NOMO-1 treated with DMSO at 0.1 percent for 48 hours (cell line): ENCODE measurements around the gene PDZD4.

Source experiments
- DNase-seq: peaks from one replicate; lab custom pipeline; 2025; ENCODE audit not compliant: unreplicated experiment; lab: John Stamatoyannopoulos, UW

The PDZD4 gene

GRCh38 chrX:153773741-153774575 lies 56.4 kb downstream of the PDZD4 start:
- no peak for DNase-seq

DNA sequence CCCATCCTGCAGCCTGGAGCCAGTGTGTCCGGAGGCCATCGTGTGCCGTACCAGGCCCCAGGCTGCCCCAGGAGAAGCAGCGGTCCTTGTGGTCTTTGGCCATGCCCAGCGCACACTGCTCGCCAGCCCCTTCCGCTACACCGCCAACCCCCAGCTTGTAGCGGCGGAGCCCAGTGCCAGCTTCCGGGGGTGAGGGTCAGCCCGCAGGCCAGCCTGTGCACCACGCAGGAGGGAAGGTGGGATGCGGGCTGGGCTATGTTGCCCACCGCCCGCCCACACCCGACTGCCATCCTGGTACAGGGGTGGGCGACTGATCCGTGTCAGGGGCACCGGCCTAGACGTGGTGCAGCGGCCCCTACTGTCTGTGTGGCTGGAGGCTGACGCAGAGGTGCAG lies 57.1 kb downstream of the PDZD4 start:
- no peak for DNase-seq

DNA sequence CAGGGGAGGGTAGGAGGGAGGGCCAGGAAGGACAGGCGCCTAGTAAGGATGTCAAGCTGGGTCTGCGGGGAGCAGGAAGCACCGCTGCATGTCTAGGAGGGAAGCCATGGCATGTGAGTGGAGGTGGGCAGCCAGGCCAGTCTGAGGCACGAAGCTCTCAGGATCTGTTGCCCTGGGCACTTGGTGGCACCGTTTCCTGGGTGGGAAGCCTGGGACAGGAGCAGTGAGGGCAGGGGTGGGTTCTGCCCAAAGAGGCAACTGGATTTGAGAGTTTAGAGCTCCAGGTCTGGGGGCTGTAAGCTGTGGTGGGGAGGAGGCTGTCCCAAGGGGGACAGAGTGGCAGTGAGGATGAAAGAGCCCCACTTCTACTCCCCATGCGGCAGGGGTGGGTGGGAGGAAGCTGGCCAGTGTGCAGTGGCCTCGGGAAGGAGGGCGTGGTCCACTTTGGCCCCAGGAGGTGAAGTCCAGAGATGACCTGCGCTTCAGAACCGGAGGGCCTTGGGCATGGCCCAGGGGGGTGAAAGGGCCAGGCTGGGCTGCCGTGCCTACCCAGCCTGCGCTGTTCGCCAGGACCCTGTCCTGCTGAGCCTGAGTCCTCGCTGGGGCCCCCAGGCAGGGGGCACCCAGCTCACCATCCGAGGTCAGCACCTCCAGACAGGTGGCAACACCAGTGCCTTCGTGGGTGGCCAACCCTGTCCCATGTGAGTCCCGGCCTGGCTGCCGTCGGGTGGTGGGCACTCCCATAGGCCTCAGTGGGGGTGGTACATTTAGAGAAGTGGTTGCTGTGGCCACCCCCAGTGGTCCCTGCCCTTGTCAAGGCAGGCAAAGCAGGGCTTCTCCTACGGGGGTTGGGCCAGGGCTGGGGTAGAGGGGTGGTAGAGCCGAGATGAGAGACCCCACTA lies 57.8 kb downstream of the PDZD4 start:
- DNase-seq: no peak

DNA sequence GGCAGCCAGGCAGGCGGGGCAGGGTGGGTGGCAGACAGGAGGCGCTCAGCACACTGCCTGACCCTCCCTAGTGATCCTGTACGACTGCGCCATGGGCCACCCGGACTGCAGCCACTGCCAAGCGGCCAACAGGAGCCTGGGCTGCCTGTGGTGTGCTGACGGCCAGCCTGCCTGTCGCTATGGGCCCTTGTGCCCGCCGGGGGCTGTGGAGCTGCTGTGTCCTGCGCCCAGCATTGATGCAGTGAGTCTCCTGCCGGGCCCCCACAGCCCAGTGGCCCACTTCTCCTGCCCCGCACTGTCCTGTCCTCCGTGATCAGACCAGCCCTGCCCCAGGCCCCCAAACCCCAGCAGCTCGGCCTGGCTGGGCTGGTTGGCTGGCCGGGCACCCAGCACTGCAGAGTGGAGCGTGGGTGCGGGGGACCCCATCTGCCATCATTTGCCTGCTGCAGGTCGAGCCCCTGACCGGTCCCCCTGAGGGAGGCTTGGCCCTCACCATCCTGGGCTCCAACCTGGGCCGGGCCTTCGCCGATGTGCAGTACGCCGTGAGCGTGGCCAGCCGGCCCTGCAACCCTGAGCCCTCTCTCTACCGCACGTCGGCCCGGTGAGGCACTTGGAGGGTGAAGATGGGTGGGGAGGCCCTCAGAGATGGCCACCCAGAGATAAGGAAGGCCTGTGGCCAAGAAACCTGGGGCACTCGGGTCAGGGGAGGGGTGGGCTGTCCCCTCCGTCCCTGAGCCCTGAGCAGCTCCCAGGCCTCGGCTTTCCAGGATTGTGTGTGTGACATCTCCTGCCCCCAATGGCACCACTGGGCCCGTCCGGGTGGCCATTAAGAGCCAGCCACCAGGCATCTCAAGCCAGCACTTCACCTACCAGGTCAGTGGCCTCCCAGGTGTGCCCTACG lies 58.7 kb downstream of the PDZD4 start:
- no peak for DNase-seq

DNA sequence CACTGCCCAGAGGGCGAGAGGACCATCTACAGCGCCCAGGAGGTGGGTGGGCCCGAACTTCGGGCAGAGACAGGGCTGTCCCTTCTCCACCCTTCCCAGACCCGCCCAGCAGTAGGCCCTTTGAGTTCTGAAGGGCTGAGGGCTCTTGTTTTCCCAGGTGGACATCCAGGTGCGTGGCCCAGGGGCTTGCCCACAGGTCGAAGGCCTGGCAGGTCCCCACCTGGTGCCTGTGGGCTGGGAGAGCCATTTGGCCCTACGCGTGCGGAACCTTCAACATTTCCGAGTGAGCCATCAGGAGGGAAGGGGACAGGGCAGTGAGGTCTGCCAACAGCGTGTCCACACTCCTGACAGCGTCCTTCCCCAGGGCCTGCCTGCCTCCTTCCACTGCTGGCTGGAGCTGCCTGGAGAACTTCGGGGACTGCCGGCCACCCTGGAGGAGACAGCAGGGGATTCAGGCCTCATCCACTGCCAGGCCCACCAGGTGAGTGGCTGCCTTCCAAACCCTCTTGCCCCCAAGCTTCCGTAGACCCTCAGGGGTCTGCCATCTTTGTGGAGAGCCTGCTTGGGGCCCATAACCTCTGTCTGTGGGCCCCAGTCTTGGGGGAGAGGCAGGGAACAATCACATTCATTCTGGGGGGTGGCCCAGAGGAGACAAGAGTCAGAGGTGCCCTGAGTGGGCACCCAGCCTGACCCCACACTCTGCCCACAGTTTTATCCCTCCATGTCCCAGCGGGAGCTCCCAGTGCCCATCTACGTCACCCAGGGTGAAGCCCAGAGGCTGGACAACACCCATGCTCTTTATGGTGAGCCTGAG lies 59.5 kb downstream of the PDZD4 start:
- DNase-seq: no peak

DNA sequence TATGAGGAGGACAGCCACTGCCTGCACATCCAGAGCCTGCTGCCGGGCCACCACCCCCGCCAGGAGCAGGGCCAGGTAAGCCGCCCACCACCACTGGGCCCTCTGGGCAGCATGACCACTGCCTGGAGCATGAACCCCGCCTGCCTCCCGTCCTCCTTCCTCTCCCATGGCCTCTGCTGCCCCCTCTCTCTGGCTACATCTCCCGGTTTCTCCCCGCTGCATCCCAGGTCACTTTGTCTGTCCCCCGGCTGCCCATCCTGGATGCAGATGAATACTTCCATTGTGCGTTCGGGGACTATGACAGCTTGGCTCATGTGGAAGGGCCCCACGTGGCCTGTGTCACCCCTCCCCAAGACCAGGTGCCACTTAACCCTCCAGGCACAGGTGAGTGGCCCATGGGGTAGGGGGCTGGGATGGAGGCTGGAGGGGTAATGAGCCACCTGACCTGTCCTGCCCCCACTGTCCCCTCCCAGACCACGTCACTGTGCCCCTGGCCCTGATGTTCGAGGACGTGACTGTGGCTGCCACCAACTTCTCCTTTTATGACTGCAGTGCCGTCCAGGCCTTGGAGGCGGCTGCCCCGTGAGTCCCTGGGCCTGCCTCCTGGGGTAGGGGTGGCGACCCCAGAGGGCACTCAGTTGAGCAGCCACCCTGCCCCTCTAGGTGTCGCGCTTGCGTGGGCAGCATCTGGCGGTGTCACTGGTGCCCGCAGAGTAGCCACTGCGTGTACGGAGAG lies 60.3 kb downstream of the PDZD4 start:
- DNase-seq: no peak

DNA sequence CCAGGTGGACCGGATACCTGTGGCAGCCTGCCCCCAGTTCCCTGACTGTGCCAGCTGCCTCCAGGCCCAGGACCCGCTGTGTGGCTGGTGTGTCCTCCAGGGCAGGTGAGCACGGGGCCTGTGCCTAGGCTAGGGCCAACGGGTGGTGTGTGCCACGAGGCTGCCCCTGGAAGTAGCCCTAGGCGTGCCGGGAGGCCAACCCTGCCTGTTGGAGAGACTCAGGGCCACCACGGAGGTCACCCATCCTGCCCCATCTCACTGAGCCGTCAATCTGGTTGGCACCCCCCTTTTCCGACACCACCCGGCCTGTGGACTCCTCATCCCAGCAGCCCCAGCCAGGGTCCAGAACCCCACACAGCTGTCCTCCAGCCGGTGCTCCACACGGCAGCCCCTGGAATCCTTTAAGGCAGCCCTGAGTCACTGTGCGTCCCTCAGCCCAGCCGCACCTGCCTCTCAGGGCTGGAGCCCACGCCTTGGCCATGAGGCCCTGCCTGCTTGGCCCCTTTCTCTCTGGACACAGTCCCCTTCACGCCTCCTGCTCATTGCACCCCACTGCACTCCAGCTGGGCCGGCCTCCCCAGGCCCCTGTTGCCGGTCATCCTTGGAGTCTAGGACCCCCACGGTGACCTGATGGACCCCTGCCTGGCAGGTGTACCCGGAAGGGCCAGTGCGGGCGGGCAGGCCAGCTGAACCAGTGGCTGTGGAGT lies 61.0 kb downstream of the PDZD4 start:
- no peak for DNase-seq

DNA sequence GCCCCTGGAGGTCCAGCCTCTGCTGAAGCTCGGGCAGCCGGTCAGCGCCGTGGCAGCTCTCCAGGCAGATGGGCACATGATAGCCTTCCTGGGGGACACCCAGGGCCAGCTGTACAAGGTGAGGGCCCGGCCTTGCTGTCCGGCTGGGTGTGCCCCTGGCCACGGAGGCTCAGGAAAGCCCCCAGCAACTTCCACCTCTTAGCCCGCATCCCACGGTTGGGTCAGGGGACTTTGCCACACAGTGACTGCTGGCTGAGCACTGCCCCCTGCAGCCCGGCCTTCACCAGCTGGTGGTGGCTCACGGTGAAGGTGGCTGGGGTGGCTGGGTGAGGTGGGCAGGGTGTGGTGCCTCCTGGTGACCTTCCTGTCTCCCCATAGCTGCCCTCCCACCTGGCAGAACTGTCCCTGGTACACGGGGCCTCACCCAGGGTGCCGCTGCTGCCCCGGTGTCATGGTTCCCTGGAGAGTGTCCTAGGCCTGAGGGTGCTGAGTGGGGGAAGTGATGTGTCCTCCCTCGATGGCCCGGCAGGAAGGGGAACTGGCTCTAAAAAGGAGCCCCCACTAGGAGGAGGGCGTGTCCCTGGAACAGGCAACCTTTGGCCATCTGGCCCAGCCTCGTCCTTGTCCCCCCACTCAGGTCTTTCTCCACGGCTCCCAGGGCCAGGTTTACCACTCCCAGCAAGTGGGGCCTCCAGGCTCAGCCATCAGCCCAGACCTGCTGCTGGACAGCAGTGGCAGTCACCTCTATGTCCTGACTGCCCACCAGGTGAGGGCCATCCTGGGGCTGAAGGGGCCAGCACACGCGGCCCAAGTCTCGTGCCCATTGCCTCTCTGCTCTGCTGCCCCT lies 61.8 kb downstream of the PDZD4 start:
- no peak for DNase-seq

GRCh38 chrX:153767674-153768055 lies 62.7 kb downstream of the PDZD4 start:
- DNase-seq: no peak

DNA sequence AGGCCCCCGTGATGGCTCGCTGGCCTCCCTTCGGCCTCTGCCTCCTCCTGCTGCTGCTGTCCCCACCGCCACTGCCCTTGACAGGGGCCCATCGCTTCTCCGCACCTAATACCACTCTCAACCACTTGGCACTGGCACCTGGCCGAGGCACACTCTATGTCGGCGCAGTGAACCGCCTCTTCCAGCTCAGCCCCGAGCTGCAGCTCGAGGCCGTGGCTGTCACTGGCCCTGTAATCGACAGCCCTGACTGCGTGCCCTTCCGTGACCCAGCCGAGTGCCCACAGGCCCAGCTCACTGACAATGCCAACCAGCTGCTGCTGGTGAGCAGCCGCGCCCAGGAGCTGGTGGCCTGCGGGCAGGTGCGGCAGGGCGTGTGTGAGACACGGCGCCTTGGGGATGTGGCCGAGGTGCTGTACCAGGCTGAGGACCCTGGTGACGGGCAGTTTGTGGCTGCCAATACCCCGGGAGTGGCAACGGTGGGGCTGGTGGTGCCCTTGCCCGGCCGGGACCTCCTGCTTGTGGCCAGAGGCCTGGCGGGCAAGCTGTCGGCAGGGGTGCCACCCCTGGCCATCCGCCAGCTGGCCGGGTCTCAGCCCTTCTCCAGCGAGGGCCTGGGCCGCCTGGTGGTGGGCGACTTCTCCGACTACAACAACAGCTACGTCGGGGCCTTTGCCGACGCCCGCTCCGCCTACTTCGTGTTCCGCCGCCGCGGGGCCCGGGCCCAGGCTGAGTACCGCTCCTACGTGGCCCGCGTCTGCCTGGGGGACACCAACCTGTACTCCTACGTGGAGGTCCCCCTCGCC lies 63.3 kb downstream of the PDZD4 start:
- DNase-seq: no peak

DNA sequence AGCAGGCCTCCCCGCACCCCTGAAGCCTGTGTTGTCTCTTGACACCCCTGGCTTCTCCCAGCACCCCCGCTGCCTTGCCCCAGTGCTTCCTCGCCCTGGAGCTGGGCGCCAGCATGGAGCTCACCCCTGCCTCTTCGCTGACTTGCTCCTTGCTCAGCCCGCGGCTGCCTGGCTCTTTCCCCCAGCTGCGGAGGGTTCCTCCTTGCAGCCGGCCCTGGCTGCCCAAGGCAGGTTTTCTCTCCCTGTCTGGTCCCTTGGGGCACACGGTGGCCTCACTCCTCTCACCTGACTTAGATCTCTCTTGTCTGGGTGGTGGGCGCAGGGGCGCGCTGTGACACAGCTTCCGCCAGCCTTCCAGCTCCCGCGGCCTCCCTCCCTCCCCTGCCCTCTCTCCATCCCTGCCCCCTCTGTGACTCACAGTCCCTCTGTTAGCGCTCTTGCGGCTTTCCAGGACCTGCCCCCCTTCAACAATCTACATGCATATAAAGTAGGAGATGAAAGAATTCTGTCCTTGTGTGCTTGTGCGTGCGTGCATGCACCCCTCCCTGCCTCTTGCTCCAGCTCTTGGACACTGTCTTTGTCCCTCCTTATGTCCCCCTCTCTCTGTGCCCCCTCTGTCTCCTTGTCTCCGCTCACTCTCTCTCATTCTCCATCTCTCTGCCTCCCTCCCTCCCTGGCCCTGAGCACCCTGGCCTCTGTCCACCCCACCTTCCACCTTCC lies 64.1 kb downstream of the PDZD4 start:
- DNase-seq: peak; percentile 50

GRCh38 chrX:153765138-153766079 lies 64.9 kb downstream of the PDZD4 start:
- DNase-seq: no peak

- DNase-seq: no peak
Measured at GRCh38 chrX:153764786-153765137, 65.6 kb downstream of the PDZD4 start.

- DNase-seq: peak; percentile 49
Measured at GRCh38 chrX:153763989-153764755, 66.2 kb downstream of the PDZD4 start, which contains the start of gene PLXNB3. PLXNB3 (plus strand) TSS chrX:153764249; CDS start chrX:153765536, 1,287 bp downstream.
